ENCODE results near the gene OAS3.

Gene OAS3

GRCh38 chr12:112930350-112930749, 7.9 kb upstream of the OAS3 start:
- Histone ChIP-seq H3K27ac (ENCODE audit: low read length) (no peak overlapping the region), H3K4me1 (ENCODE audit: low read length) (peaks cover 22% of the 10 kb centered on the region), H3K36me3 (replicated peaks; ENCODE audit: low read depth, low read length) (peaks cover 8% of the 10 kb centered on the region), H3K9ac (ENCODE audit: low read length) (no peak overlapping the region), H3K4me2 (ENCODE audit: low read length) (no peak overlapping the region), H3K79me2 (ENCODE audit: low read length) (no peaks in the 10 kb centered on the region), H4K20me1 (ENCODE audit: insufficient read depth, low read length) (no peaks in the 10 kb centered on the region), H3K27me3 (ENCODE audit: low read depth, low read length) (0 out of 2 replicates have a peak, but pooled peaks cover 6% of the 10 kb centered on the region), H2AFZ (ENCODE audit: low read depth, low read length) (no peak overlapping the region), H3K9me3 (ENCODE audit: insufficient read depth, low read length) (no peaks in the 10 kb centered on the region), H3K4me3 (ENCODE audit: low read length) (no peak overlapping the region)
- TF ChIP-seq EZH2phosphoT487 (IDR thresholded peaks at IDR 0.05; ENCODE audit: low read depth) = no peak
- TF ChIP-seq, protein P1, sequence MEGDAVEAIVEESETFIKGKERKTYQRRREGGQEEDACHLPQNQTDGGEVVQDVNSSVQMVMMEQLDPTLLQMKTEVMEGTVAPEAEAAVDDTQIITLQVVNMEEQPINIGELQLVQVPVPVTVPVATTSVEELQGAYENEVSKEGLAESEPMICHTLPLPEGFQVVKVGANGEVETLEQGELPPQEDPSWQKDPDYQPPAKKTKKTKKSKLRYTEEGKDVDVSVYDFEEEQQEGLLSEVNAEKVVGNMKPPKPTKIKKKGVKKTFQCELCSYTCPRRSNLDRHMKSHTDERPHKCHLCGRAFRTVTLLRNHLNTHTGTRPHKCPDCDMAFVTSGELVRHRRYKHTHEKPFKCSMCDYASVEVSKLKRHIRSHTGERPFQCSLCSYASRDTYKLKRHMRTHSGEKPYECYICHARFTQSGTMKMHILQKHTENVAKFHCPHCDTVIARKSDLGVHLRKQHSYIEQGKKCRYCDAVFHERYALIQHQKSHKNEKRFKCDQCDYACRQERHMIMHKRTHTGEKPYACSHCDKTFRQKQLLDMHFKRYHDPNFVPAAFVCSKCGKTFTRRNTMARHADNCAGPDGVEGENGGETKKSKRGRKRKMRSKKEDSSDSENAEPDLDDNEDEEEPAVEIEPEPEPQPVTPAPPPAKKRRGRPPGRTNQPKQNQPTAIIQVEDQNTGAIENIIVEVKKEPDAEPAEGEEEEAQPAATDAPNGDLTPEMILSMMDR (IDR thresholded peaks at IDR 0.05; ENCODE audit: low read depth, low read length) = no peak

GRCh38 chr12:112932485-112933128, 5.7 kb upstream of the OAS3 start:
- TF ChIP-seq, protein P1 (IDR thresholded peaks at IDR 0.05; ENCODE audit: low read depth, low read length) = no peak
- no peak for TF ChIP-seq EZH2phosphoT487 (IDR thresholded peaks at IDR 0.05; ENCODE audit: low read depth)
- Histone ChIP-seq H4K20me1 (ENCODE audit: insufficient read depth, low read length) (no peaks in the 10 kb centered on the region), H3K79me2 (ENCODE audit: low read length) (no peaks in the 10 kb centered on the region), H3K4me2 (ENCODE audit: low read length) (no peak overlapping the region), H3K4me1 (ENCODE audit: low read length) (0 out of 2 replicates have a peak, but pooled peaks cover under 1% of the 10 kb centered on the region), H3K4me3 (ENCODE audit: low read length) (no peak overlapping the region), H2AFZ (ENCODE audit: low read depth, low read length) (no peak overlapping the region), H3K9ac (ENCODE audit: low read length) (no peak overlapping the region), H3K9me3 (ENCODE audit: insufficient read depth, low read length) (no peaks in the 10 kb centered on the region), H3K27me3 (ENCODE audit: low read depth, low read length) (0 out of 2 replicates have a peak, but pooled peaks cover 4% of the 10 kb centered on the region), H3K36me3 (replicated peaks; ENCODE audit: low read depth, low read length) (peaks cover 4% of the 10 kb centered on the region), H3K27ac (ENCODE audit: low read length) (no peak overlapping the region)

- H3K27ac ChIP-seq (ENCODE audit: low read length) = no peak overlapping the region
- H4K20me1 ChIP-seq (ENCODE audit: insufficient read depth, low read length) = no peaks in the 10 kb centered on the region
- H3K9me3 ChIP-seq (ENCODE audit: insufficient read depth, low read length) = no peaks in the 10 kb centered on the region
- TF ChIP-seq, protein P1 (IDR thresholded peaks at IDR 0.05; ENCODE audit: low read depth, low read length) = no peak
- TF ChIP-seq EZH2phosphoT487 (IDR thresholded peaks at IDR 0.05; ENCODE audit: low read depth) = no peak
- H3K9ac ChIP-seq (ENCODE audit: low read length) = no peak overlapping the region
- H3K79me2 ChIP-seq (ENCODE audit: low read length) = no peaks in the 10 kb centered on the region
- H3K36me3 ChIP-seq (replicated peaks; ENCODE audit: low read depth, low read length) = peaks cover under 1% of the 10 kb centered on the region
- H3K4me3 ChIP-seq (ENCODE audit: low read length) = no peak overlapping the region
- no peak overlapping the region for H3K4me2 ChIP-seq (ENCODE audit: low read length)
- no peak overlapping the region for H2AFZ ChIP-seq (ENCODE audit: low read depth, low read length)
- H3K27me3 ChIP-seq (ENCODE audit: low read depth, low read length) = no peaks in the 10 kb centered on the region
- H3K4me1 ChIP-seq (ENCODE audit: low read length) = peaks cover 4% of the 10 kb centered on the region
Measured at GRCh38 chr12:112933129-112933505, 5.2 kb upstream of the OAS3 start.

DNA sequence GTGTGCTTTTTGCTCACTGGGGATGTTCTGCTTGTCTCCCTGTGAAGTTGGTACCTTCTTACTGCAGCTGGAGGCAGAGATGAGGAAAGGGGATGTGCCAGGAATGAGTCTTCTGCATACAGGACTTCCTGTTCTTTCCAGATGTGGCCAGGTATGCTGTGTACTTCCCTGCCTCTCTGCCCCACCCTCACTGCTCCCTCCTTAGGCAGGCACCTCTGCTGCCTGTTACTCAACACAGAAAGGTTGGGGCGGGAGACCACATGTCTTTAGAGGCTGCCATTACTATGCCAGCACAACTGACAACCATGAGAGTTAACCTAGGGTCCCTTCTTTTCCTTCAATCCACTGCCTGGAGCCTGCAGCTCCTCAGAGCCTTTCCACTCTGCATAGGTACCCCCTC, 2.0 kb upstream of the OAS3 start:
- H3K9ac ChIP-seq (ENCODE audit: low read length) = no peak overlapping the region
- no peak overlapping the region for H3K27ac ChIP-seq (ENCODE audit: low read length)
- no peaks in the 10 kb centered on the region for H3K9me3 ChIP-seq (ENCODE audit: insufficient read depth, low read length)
- H3K36me3 ChIP-seq (replicated peaks; ENCODE audit: low read depth, low read length) = no peaks in the 10 kb centered on the region
- H3K27me3 ChIP-seq (ENCODE audit: low read depth, low read length) = no peaks in the 10 kb centered on the region; the same call in 1 of the 2 replicates
- H4K20me1 ChIP-seq (ENCODE audit: insufficient read depth, low read length) = no peaks in the 10 kb centered on the region
- H3K4me2 ChIP-seq (ENCODE audit: low read length) = no peak overlapping the region
- no peak for TF ChIP-seq EZH2phosphoT487 (IDR thresholded peaks at IDR 0.05; ENCODE audit: low read depth)
- TF ChIP-seq, protein P1 (IDR thresholded peaks at IDR 0.05; ENCODE audit: low read depth, low read length) = no peak
- no peak overlapping the region for H3K4me3 ChIP-seq (ENCODE audit: low read length)
- peaks cover 29% of the 10 kb centered on the region for H3K4me1 ChIP-seq (ENCODE audit: low read length)
- H3K79me2 ChIP-seq (ENCODE audit: low read length) = no peaks in the 10 kb centered on the region
- no peak overlapping the region for H2AFZ ChIP-seq (ENCODE audit: low read depth, low read length)

Measured in OCI-LY3 (cell line).